Superior temporal gyrus (tissue), 1 donor: ENCODE data around the gene PRKAR1B.

ENCODE experiments used
- DNase-seq: peaks from one replicate; pipeline ENCODE4 v3.0.0-alpha.2; 2016; ENCODE audit errors: extremely low spot score

PRKAR1B gene

GRCh38 chr7:589781-590575 lies 137.1 kb downstream of the PRKAR1B start:
- DNase-seq = no peak

- no peak for DNase-seq
Observed at GRCh38 chr7:587767-588166, 139.3 kb downstream of the PRKAR1B start.

GRCh38 chr7:586494-586893 lies 140.6 kb downstream of the PRKAR1B start:
- no peak for DNase-seq

- DNase-seq = no peak
Observed at GRCh38 chr7:585873-586272, 141.2 kb downstream of the PRKAR1B start.

GRCh38 chr7:585229-585711 lies 141.8 kb downstream of the PRKAR1B start:
- no peak for DNase-seq

GRCh38 chr7:584820-585219 lies 142.3 kb downstream of the PRKAR1B start:
- DNase-seq = no peak

GRCh38 chr7:584122-584465 lies 143.0 kb downstream of the PRKAR1B start:
- DNase-seq = no peak

GRCh38 chr7:583410-584121 lies 143.5 kb downstream of the PRKAR1B start:
- no peak for DNase-seq

GRCh38 chr7:582931-583330 lies 144.2 kb downstream of the PRKAR1B start:
- no peak for DNase-seq

- no peak for DNase-seq
Observed at GRCh38 chr7:582081-582835, 144.8 kb downstream of the PRKAR1B start.

- DNase-seq = no peak
Observed at GRCh38 chr7:578386-578785, 148.7 kb downstream of the PRKAR1B start.

GRCh38 chr7:577741-578370 lies 149.2 kb downstream of the PRKAR1B start:
- no peak for DNase-seq

GRCh38 chr7:577278-577665 lies 149.8 kb downstream of the PRKAR1B start:
- no peak for DNase-seq

GRCh38 chr7:576524-577277 lies 150.4 kb downstream of the PRKAR1B start:
- no peak for DNase-seq

GRCh38 chr7:575425-576366 lies 151.4 kb downstream of the PRKAR1B start:
- DNase-seq = no peak

GRCh38 chr7:574661-575395 lies 152.3 kb downstream of the PRKAR1B start:
- DNase-seq = no peak

- DNase-seq = no peak
Observed at GRCh38 chr7:573933-574381, 153.1 kb downstream of the PRKAR1B start.

GRCh38 chr7:573269-573932 lies 153.7 kb downstream of the PRKAR1B start:
- DNase-seq = no peak
